Measurements from ENCODE around the gene PUS7. TPM values are rescaled to one million over a fixed set of nuclear protein-coding genes. Genes with fewer than 3 reads are reported as not detected.
"Not testable (repeated sequence)": the region's sequence is repeated elsewhere in the genome, so short reads cannot be mapped to it uniquely, and the experiment has no call there.

PUS7 gene
- total RNA-seq, 3 donors from 2014 or later (not counting 1 experiment from before 2014, with no cell fraction given) = 2.2 to 3.5 (median 3.4) TPM

- TF ChIP-seq, protein P1, sequence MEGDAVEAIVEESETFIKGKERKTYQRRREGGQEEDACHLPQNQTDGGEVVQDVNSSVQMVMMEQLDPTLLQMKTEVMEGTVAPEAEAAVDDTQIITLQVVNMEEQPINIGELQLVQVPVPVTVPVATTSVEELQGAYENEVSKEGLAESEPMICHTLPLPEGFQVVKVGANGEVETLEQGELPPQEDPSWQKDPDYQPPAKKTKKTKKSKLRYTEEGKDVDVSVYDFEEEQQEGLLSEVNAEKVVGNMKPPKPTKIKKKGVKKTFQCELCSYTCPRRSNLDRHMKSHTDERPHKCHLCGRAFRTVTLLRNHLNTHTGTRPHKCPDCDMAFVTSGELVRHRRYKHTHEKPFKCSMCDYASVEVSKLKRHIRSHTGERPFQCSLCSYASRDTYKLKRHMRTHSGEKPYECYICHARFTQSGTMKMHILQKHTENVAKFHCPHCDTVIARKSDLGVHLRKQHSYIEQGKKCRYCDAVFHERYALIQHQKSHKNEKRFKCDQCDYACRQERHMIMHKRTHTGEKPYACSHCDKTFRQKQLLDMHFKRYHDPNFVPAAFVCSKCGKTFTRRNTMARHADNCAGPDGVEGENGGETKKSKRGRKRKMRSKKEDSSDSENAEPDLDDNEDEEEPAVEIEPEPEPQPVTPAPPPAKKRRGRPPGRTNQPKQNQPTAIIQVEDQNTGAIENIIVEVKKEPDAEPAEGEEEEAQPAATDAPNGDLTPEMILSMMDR (IDR thresholded peaks at IDR 0.05) = no peak
- 95% methylated on average over 2 of the region's 2 CpGs for WGBS (ENCODE audit: insufficient coverage)
- Histone ChIP-seq H3K27ac (ENCODE audit: low read length) (no peak overlapping the region), H3K4me3 (ENCODE audit: low read length) (no peak overlapping the region), H3K9me3 (ENCODE audit: control insufficient read depth, insufficient read depth, low read length) (no peaks in the 10 kb centered on the region), H3K27me3 (ENCODE audit: control insufficient read depth, insufficient read depth, low read length) (no peaks in the 10 kb centered on the region), H3K36me3 (ENCODE audit: control insufficient read depth, insufficient read depth, low read length) (no peaks in the 10 kb centered on the region), H3K4me1 (ENCODE audit: control insufficient read depth, insufficient read depth, low read length) (no peaks in the 10 kb centered on the region)
- Mint-ChIP-seq H3K27ac (no peak overlapping the region), H3K4me3 (no peak overlapping the region), H3K9me3 (no peaks in the 10 kb centered on the region), H3K4me1 (no peaks in the 10 kb centered on the region), H3K27me3 (ENCODE audit: low read depth in 2 of 2) (no peaks in the 10 kb centered on the region), H3K36me3 (no peaks in the 10 kb centered on the region)
- intact Hi-C loops (cut with micrococcal nuclease) = no loop called here
- ATAC-seq (no peak), DNase-seq (no peak)
These were observed 98.1 kb downstream of the PUS7 start for GRCh38 chr7:105423987-105424386.

- Mint-ChIP-seq H3K36me3 (no peaks in the 10 kb centered on the region), H3K27me3 (ENCODE audit: low read depth in 2 of 2) (no peaks in the 10 kb centered on the region), H3K9me3 (no peaks in the 10 kb centered on the region), H3K4me3 (no peak overlapping the region), H3K27ac (no peak overlapping the region), H3K4me1 (no peaks in the 10 kb centered on the region)
- H3K27ac ChIP-seq (ENCODE audit: low read length) = no peak overlapping the region
- TF ChIP-seq, protein P1 (IDR thresholded peaks at IDR 0.05) = no peak
- 84% methylated on average over 4 of the region's 8 CpGs for WGBS (ENCODE audit: insufficient coverage)
- no peaks in the 10 kb centered on the region for H3K36me3 ChIP-seq (ENCODE audit: control insufficient read depth, insufficient read depth, low read length)
- H3K4me3 ChIP-seq (ENCODE audit: low read length) = no peak overlapping the region
- ATAC-seq = no peak
- no peaks in the 10 kb centered on the region for H3K9me3 ChIP-seq (ENCODE audit: control insufficient read depth, insufficient read depth, low read length)
- DNase-seq = no peak
- H3K27me3 ChIP-seq (ENCODE audit: control insufficient read depth, insufficient read depth, low read length) = no peaks in the 10 kb centered on the region
- no peaks in the 10 kb centered on the region for H3K4me1 ChIP-seq (ENCODE audit: control insufficient read depth, insufficient read depth, low read length)
- intact Hi-C loops (cut with micrococcal nuclease) = no loop called here
These were observed 108.1 kb downstream of the PUS7 start for GRCh38 chr7:105413887-105414437.

GRCh38 chr7:105410774-105411173 is 111.3 kb downstream of the PUS7 start:
- WGBS (ENCODE audit: insufficient coverage) = 92% methylated on average over 15 of the region's 36 CpGs
- H3K27me3 Mint-ChIP-seq (ENCODE audit: low read depth in 2 of 2); H3K4me3 ChIP-seq (ENCODE audit: low read length); ATAC-seq; H3K9me3 ChIP-seq (ENCODE audit: control insufficient read depth, insufficient read depth, low read length); intact Hi-C loops (cut with micrococcal nuclease); H3K27ac ChIP-seq (ENCODE audit: low read length); H3K36me3 ChIP-seq (ENCODE audit: control insufficient read depth, insufficient read depth, low read length); H3K9me3 Mint-ChIP-seq; H3K27me3 ChIP-seq (ENCODE audit: control insufficient read depth, insufficient read depth, low read length); H3K4me3 Mint-ChIP-seq; H3K4me1 ChIP-seq (ENCODE audit: control insufficient read depth, insufficient read depth, low read length); DNase-seq; H3K27ac Mint-ChIP-seq; H3K4me1 Mint-ChIP-seq; H3K36me3 Mint-ChIP-seq: not testable (repeated sequence)

- H3K4me3 Mint-ChIP-seq; H3K27ac Mint-ChIP-seq; intact Hi-C loops (cut with micrococcal nuclease); H3K9me3 ChIP-seq (ENCODE audit: control insufficient read depth, insufficient read depth, low read length); H3K4me1 Mint-ChIP-seq; H3K36me3 Mint-ChIP-seq; ATAC-seq; H3K27me3 ChIP-seq (ENCODE audit: control insufficient read depth, insufficient read depth, low read length); H3K4me3 ChIP-seq (ENCODE audit: low read length); H3K27ac ChIP-seq (ENCODE audit: low read length); H3K36me3 ChIP-seq (ENCODE audit: control insufficient read depth, insufficient read depth, low read length); H3K4me1 ChIP-seq (ENCODE audit: control insufficient read depth, insufficient read depth, low read length); H3K9me3 Mint-ChIP-seq; H3K27me3 Mint-ChIP-seq (ENCODE audit: low read depth in 2 of 2); DNase-seq: not testable (repeated sequence)
- WGBS (ENCODE audit: insufficient coverage) = no CpG with 5 or more reads among the region's 3 CpGs
These were observed 112.3 kb downstream of the PUS7 start for GRCh38 chr7:105409775-105410174.

Measured in natural killer cell (primary cell).